Measurements from ENCODE around the gene RGL3.
"Not testable (repeated sequence)": the region's sequence is repeated elsewhere in the genome, so short reads cannot be mapped to it uniquely, and the experiment has no call there.

RGL3 gene

GRCh38 chr19:11418549-11419506 is at the start of gene RGL3:
Gene RGL3, minus strand, starts transcription at chr19:11419314. Its CDS starts 36 bp downstream, at chr19:11419278.
- DNase-seq = no peak

- not testable (repeated sequence) for DNase-seq
Measured at GRCh38 chr19:11468266-11468845, 49.2 kb upstream of the RGL3 start.

GRCh38 chr19:11465600-11465999 is 46.5 kb upstream of the RGL3 start:
- no peak for DNase-seq

- DNase-seq = no peak
Measured at GRCh38 chr19:11464333-11465265, 45.5 kb upstream of the RGL3 start.

- DNase-seq = no peak
Measured at GRCh38 chr19:11463391-11463790, 44.3 kb upstream of the RGL3 start.

- no peak for DNase-seq
Measured at GRCh38 chr19:11461453-11461852, 42.3 kb upstream of the RGL3 start.

- no peak for DNase-seq
Measured at GRCh38 chr19:11460207-11460606, 41.1 kb upstream of the RGL3 start.

- DNase-seq = not testable (repeated sequence)
Measured at GRCh38 chr19:11458912-11459311, 39.8 kb upstream of the RGL3 start.

- no peak for DNase-seq
Measured at GRCh38 chr19:11458236-11458900, 39.3 kb upstream of the RGL3 start.

GRCh38 chr19:11457831-11458230 is 38.7 kb upstream of the RGL3 start:
- DNase-seq = no peak

- DNase-seq = no peak
Measured at GRCh38 chr19:11457115-11457514, 38.0 kb upstream of the RGL3 start.

- no peak for DNase-seq
Measured at GRCh38 chr19:11456659-11457058, 37.5 kb upstream of the RGL3 start.

GRCh38 chr19:11455233-11455554 is 36.1 kb upstream of the RGL3 start:
- DNase-seq = not testable (repeated sequence)

- no peak for DNase-seq
Measured at GRCh38 chr19:11453468-11454341, 34.6 kb upstream of the RGL3 start.

- DNase-seq = no peak
Measured at GRCh38 chr19:11452620-11453310, 33.7 kb upstream of the RGL3 start.

- no peak for DNase-seq
Measured at GRCh38 chr19:11451871-11452619, 32.9 kb upstream of the RGL3 start.

- no peak for DNase-seq
Measured at GRCh38 chr19:11451327-11451870, 32.3 kb upstream of the RGL3 start.

GRCh38 chr19:11450570-11451326 is 31.6 kb upstream of the RGL3 start:
- DNase-seq = no peak

- DNase-seq = no peak
Measured at GRCh38 chr19:11448923-11449554, 29.9 kb upstream of the RGL3 start.

Data from NCI-H2227 treated with DMSO at 0.1 percent for 48 hours (cell line).